ENCODE results near the gene SOX15.
"Not testable (repeated sequence)": the region's sequence is repeated elsewhere in the genome, so short reads cannot be mapped to it uniquely, and the experiment has no call there.

Gene SOX15

GRCh38 chr17:7589891-7590691 lies at the start of gene SOX15:
Gene SOX15 (minus strand): TSS chr17:7590094. CDS start chr17:7589676, 418 bp downstream.
- DNase-seq, result no peak
- no peak for ATAC-seq

GRCh38 chr17:7636163-7636562 lies 46.3 kb upstream of the SOX15 start:
- no peak for DNase-seq
- no peak for ATAC-seq

GRCh38 chr17:7634384-7634783 lies 44.5 kb upstream of the SOX15 start:
- ATAC-seq, result no peak

DNA sequence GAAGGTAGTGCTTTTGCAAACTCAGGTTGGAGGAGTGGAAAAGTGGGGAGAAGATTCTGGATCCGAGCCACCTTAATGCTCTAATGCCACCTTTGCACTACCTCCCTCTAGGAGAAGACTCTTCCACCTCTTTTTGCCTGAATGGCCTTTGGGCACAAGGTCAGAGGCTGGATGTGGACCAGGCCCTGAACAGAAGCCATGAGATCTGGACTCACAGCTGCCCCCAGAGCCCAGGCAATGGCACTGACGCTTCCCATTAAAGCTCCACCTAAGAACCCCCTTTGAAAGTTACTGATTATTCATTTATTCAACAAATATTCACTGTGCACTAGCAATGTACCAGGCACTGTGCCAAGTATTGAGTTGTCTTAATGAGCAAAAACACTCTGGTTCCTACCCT lies 43.2 kb upstream of the SOX15 start:
- ATAC-seq, result no peak

More at GRCh38 chr17:7634384-7634783, 44.5 kb upstream of the SOX15 start:
- peak; percentile 46 for DNase-seq

DNA sequence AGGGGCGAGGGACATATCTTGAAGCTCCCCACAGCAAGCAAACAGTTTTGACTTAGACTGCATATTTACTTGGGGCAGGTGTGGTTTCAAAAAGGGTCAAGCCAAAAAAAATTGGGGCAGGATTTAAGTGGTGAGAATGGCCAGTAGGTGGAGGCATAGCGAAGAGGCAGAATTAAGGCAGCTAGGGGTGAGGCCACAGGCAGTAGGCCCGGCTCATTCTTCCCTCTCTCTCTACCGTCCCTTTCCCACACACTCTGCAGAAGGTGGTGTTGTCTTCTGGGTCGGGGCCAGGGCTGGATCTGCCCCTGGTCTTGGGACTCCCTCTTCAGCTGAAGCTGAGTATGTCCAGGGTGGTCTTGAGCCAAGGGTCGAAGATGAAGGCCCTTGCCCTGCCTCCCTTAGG lies 42.6 kb upstream of the SOX15 start:
- DNase-seq (peak; percentile 31), ATAC-seq (peak; percentile 43)

More for the DNA sequence above, 43.2 kb upstream of the SOX15 start:
- no peak for DNase-seq

DNA sequence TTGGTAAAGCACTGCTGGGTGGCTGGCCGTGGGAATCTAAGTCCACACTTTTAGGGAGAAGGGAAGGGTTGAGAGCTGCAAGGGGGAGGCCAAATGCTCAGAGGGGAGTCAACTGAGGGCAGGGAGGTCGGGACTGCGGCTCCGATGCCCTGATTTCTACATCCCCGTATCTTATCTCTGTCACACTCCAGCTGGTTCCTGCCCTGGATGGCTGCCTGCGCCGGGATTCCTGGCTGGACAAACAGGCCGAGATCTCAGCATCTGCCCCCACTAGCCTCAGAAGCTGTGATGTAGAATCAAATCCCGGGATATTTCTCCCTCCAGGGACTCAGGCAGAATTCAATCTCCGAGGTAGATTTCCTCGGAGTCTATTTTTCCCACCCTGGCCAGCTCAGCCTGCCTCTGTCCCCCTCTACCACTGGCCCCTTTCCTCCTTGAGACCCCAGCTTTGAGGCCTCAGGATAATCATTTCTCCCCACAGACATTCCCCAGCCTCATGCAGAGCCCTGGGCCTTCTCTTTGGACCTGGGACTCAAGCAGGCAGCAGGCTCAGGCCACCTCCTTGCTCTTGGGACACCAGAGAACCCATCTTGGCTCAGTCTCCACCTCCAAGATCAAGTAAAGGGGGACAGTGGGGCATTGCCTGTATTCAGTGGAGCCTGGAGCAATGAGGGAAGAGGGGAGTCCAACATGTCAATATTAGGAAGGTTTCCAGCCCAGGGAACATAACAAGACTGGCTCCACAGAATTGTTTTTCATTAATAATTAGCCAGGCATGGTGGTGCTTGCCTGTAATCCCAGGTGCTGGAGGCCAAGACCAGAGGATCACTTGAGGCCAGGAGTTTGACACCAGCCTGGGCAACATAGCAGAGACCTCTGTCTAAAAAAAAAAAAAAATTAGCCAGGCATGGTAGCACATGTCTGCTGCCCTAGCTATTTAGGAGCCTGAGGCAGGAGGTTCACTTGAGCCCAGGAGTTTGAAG lies 41.8 kb upstream of the SOX15 start:
- DNase-seq (no peak), ATAC-seq (no peak)

GRCh38 chr17:7629939-7630571 lies 40.2 kb upstream of the SOX15 start, which contains the start of gene SHBG:
Gene SHBG (plus strand): TSS chr17:7630135. CDS start chr17:7630173, 38 bp downstream.
- no peak for ATAC-seq

GRCh38 chr17:7627250-7628121 lies 37.6 kb upstream of the SOX15 start, which contains the start of gene SAT2:
Gene SAT2 (minus strand): TSS chr17:7627821. CDS start chr17:7627635, 186 bp downstream.
- ATAC-seq (peak; percentile 98), DNase-seq (peak; percentile 88)

More at GRCh38 chr17:7629939-7630571, 40.2 kb upstream of the SOX15 start, which contains the start of gene SHBG:
- DNase-seq, result no peak

GRCh38 chr17:7626956-7627249 lies 37.0 kb upstream of the SOX15 start:
- ATAC-seq, result no peak
- DNase-seq, result no peak

DNA sequence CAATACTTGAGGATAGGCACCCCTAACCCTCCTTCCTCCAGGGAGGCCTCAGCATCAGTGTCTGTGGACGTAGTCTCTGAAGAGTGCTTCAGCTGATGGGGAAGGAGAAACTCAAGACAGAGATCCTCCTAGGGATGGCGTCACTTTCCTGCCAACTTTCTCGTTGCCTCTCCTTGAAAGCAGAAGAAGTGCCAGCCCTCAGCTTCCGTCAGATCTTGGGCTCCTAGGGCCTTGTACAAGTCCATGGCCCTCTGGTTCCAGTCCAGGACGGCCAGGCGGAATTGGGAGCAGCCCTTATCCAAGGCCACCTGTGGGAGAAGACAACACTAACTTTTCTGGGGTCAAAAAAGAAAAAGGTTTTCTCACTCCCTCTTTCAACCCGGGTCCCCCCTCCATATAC lies 36.4 kb upstream of the SOX15 start:
- ATAC-seq (no peak), DNase-seq (no peak)

DNA sequence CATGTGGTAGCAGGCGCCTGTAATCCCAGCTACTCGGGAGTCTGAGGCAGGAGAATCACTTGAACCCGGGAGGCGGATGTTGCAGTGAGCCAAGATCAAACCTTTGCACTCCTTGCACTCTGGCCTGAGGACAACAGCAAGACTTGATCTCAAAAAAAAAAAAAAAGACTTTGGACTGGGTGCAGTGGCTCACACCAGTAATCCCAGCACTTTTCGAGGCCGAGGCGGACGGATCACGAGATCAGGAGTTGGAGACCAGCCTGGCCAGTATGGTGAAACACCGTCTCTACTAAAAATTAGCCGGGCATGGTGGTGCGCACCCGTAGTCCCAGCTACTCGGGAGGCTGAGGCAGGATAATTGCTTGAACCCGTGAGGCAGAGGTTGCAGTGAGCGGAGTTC lies 35.9 kb upstream of the SOX15 start:
- not testable (repeated sequence) for ATAC-seq, DNase-seq

- ATAC-seq (no peak), DNase-seq (no peak)
Measured at GRCh38 chr17:7623661-7624060, 33.8 kb upstream of the SOX15 start.

GRCh38 chr17:7620835-7621234 lies 30.9 kb upstream of the SOX15 start:
- ATAC-seq (no peak), DNase-seq (no peak)

DNA sequence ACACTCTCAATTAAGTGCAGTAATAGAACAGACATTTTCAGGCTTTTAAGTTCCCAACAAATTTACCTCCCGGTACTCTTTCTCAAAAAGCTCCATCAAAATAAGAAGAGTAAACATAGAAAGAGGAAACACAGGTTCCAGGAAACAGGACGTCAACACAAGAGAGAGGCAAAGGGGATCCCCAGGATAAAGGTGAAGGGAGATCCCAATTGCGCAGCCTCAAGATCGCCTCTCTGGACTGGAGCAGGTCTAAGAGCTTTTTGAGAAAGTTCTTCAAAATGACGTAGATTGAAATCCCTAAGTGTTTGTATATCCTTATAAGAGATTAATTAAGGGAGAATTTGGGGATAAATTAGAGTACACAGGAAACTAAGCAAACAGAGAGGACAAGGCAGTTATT lies 28.7 kb upstream of the SOX15 start:
- ATAC-seq, result no peak
- DNase-seq, result no peak

DNA sequence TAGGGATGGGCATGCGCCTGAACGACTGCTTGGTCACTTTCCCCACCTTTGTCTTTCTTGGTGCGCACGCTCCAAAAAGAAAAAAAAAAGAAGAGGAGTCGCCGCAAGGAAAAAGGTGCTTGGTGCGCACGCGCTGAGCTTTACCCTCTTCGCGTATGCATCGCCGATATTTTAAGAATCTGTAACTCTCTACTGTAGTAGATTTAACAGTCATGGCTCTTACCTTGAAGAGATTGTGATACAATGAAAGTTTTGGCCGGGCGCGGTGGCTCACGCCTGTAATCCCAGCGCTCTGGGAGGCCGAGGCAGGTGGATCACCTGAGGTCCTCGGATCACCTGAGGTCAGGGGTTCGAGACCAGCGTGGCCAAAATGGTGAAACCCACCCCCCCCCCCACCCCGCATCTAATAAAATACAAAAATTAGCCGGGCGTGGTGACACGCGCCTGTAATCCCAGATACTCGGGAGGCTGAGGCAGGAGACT lies 25.4 kb upstream of the SOX15 start:
- DNase-seq (no peak), ATAC-seq (no peak)

GRCh38 chr17:7614425-7615264 lies 24.8 kb upstream of the SOX15 start, which contains the start of gene FXR2:
Gene FXR2 (minus strand): TSS chr17:7614897. CDS start chr17:7614532, 365 bp downstream.
- DNase-seq (peak; percentile 100), ATAC-seq (peak; percentile 95)

GRCh38 chr17:7613769-7614424 lies 24.0 kb upstream of the SOX15 start:
- no peak for DNase-seq
- ATAC-seq, result no peak

- DNase-seq (no peak), ATAC-seq (no peak)
Measured at GRCh38 chr17:7612294-7612640, 22.4 kb upstream of the SOX15 start.

- DNase-seq, result no peak
- no peak for ATAC-seq
Measured at GRCh38 chr17:7611635-7612293, 21.9 kb upstream of the SOX15 start.

All from stimulated activated naive CD8-positive, alpha-beta T cell treated with anti-CD3 and anti-CD28 coated beads, Interleukin-15, Interleukin-2, amounts not matched to agents 100 U/mL and 50 U/mL, for 24 hours (primary cell).